Fibroblast of skin of right biceps (primary cell): Measurements from ENCODE around the gene NELL1.
"Not testable (repeated sequence)": the region's sequence is repeated elsewhere in the genome, so short reads cannot be mapped to it uniquely, and the experiment has no call there.

Experiments used
- DNase-seq: peaks from one replicate; pipeline ENCODE4 v3.0.0-alpha.2; 2013

The NELL1 gene

GRCh38 chr11:21254790-21255189 lies 585.4 kb downstream of the NELL1 start:
- no peak for DNase-seq

DNA sequence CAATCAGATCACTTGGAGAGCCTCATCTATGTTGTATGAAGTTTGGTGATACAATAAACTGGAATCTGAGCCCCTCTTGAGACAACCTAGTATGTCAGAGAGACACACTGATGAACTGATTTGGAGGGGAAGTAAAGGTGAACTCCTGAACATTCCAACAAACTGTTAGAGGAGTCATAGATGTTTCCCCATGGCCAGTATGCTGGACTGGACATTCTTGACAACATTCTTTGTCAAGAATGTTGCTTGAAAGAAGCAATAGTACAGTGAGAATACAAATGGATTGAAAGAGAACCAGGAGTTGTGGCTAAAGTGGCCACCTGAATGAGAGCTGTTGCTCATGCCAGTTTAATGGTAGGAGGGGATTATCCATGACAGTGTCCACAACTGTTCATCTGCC lies 588.1 kb downstream of the NELL1 start:
- no peak for DNase-seq

DNA sequence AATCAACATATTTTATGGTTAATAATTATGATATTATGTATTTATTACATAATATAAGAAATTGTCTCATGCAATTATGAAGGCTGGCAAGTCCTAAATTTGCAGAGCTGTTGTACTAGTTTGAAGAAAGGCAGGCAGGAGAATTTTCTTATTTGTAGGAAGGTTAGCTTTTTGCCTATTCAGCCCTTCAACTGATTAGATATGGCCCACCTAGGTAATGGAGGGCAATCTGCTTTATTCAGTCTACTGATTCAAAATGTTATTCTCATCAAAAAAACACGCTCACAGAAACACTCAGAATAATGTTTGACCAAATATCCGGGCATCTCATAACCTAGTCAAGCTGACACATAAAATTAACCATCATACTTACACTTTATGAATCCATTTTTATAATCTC lies 589.0 kb downstream of the NELL1 start:
- no peak for DNase-seq

DNA sequence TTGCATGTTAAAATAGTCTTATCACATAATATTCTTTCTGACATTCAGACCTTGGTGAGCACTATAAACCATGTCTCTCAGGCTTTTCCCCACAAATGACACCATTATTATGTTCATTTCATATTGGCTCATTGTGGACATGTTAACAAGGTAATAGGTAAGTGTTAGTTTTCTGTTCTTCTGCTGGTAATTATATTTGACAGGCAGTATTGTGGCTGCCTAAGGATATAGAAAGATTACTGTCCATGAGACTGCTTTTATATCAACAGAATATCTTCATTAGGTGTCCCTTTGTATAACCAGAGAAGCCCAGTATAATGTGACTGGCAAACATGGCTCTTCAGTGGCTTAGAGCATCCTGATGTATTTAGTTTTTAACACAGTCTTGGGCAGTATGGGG lies 590.7 kb downstream of the NELL1 start:
- DNase-seq: no peak

- DNase-seq: no peak
These were observed 593.6 kb downstream of the NELL1 start for GRCh38 chr11:21262992-21263391.

GRCh38 chr11:21264125-21264524 lies 594.7 kb downstream of the NELL1 start:
- DNase-seq: no peak

DNA sequence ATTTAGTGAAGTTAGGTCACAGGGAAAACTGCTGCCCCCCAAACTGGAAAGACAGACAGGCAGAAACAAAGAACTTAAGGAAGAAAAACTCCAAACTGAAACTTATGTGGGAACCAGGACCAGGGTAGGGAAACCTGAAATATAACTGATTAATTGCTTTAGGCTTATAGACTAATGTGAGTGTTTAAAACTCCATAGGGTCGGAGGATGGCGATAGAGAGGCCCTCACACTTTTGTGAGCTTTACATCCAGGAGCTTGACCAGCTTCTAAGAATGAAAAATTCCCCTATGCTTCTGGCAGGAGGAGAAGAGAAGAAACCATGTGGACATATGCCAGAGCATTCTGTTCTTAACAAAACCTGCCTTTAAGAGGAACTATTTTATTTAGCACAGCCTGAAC lies 598.6 kb downstream of the NELL1 start:
- DNase-seq: no peak

- DNase-seq: not testable (repeated sequence)
These were observed 602.8 kb downstream of the NELL1 start for GRCh38 chr11:21272139-21272538.

- DNase-seq: no peak
These were observed 609.5 kb downstream of the NELL1 start for GRCh38 chr11:21278840-21279239.

- DNase-seq: no peak
These were observed 615.7 kb downstream of the NELL1 start for GRCh38 chr11:21285104-21285503.

DNA sequence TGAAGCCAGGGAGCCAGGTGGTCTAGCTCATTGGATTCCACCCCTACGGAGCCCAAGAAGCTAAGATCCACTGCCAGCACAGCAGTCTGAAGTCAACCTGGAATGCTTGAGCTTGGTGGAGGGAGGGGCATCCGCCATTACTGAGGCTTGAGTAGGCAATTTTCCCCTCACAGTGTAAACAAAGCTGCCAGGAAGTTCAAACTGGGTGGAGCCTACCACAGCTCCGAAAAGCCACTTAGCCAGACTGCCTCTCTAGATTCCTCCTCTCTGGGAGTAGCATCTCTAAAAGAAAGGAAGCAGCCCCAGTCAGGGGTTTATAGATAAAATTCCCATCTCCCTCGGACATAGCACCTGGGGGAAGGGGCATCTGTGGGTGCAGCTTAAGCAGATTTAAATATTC lies 620.3 kb downstream of the NELL1 start:
- no peak for DNase-seq

GRCh38 chr11:21295508-21295907 lies 626.1 kb downstream of the NELL1 start:
- no peak for DNase-seq

DNA sequence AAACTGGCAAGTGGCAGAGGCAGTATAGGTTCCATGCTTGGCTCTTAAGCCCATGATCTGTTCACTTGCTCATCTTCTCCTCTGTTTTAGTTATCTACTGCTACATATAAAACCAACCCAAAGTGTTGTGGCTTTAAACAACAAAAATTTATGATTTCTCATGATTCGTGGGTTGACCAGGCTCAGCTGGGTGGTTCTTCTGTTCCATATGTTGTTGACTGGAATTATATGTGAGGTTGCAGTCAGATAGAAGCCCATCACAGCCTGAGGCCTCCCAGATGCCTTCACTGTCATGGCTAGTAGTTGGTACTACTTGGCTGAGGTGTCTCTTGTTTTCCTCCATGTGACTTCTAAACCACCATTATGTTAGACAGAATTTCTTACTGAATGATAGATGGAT lies 632.6 kb downstream of the NELL1 start:
- no peak for DNase-seq

DNA sequence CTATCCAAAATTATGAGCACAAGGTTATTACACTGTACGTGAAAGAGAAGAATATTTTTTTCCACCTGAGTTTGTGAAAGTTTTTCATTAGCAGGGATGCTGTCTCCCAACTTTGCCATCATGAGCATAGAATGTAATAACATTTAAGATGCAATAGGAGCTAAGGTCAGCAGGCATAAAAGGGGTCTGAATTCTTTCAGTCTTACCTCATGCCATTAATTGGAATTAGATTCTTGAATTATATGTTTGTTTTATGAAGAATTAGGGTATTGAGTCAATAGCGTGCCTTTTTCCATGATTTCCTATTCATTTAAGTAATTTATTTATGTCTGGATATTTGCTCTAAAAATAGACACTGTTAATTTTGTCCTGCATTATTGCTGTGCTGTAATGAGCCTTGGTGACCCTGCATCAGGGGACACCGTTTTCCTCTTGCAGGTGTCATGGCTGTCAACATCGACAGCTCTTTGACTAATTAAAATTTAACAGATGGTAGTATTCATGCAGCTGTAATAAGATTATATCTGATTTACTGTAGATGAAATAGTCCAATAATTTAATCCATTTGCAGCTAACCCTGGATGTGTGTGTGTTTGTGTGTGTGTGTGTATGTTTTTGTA lies 637.5 kb downstream of the NELL1 start:
- DNase-seq: no peak

GRCh38 chr11:21307874-21308273 lies 638.5 kb downstream of the NELL1 start:
- no peak for DNase-seq

GRCh38 chr11:21316591-21316990 lies 647.2 kb downstream of the NELL1 start:
- no peak for DNase-seq

DNA sequence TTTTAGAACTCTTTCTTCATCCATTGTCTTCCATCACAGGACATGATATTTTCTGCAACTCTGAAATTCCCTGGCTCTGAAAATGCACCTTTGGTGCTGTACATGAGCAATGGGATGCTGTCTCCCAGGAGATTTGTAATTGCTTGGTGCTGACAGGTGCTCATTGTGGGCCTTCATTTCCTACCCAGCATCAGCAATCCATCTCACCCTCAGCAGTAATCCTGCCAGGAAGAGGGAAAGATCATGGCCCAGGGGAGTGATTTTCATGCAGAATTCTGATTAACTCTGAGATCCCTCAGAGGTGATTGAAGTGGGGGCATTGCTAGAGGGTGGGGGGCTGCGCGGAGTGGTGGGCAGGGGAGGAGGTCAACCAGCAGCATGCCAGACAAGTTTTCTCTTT lies 651.7 kb downstream of the NELL1 start:
- no peak for DNase-seq

GRCh38 chr11:21321530-21321929 lies 652.1 kb downstream of the NELL1 start:
- DNase-seq: no peak

DNA sequence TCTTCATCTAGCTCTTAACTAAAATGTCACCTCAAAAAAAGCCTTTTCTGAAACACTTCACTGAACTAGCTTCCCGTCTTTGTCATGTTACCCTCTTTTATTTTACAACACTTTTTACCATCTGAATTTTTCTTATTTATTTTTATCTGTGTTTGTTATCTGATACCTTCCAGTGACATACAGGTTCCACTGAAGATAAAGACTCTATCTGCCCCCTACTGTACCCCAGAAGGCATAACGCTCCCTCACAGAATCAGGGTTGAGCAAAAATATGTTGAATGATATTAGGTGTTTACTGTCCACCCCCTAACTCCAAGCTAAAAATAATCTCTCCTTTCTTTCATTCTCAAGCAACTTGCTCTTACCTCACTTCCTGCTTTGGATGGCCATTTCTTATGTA lies 654.2 kb downstream of the NELL1 start:
- DNase-seq: no peak

GRCh38 chr11:21343204-21343603 lies 673.8 kb downstream of the NELL1 start:
- no peak for DNase-seq

DNA sequence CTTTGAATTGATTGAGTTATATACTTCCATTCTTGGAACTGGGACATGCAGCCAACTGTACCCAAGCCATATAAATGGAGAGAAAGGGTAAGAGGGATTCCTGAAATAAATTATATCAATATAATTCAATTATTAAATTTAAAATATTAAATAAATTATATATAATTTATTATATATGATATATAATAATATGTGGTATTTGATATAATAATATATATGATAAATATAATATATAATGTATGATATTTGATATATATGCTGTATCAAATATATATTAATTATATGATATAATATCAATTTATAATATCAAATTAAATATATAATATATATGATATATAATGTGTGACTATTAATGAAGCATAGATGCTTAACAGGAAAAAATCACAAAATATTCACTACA lies 677.0 kb downstream of the NELL1 start:
- DNase-seq: no peak

DNA sequence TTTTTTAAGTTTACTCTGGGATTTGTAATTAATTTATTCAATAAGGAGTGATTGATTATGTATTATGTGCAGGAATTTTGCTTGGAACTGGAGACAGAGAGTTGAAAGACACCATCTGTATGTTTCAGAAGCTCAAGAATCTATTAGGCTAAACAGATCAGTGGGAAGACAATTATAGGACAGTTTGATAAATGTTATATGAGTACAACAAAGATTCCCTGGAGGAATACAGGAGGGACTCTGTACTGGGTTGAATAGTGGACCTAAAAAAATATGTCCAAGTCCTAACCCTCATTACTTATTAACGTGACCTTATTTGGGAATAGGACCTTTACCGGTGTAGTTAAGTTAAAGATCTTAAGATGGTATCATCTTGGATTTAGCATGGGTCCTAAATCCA lies 681.2 kb downstream of the NELL1 start:
- DNase-seq: no peak

- no peak for DNase-seq
These were observed 684.0 kb downstream of the NELL1 start for GRCh38 chr11:21353425-21353824.

DNA sequence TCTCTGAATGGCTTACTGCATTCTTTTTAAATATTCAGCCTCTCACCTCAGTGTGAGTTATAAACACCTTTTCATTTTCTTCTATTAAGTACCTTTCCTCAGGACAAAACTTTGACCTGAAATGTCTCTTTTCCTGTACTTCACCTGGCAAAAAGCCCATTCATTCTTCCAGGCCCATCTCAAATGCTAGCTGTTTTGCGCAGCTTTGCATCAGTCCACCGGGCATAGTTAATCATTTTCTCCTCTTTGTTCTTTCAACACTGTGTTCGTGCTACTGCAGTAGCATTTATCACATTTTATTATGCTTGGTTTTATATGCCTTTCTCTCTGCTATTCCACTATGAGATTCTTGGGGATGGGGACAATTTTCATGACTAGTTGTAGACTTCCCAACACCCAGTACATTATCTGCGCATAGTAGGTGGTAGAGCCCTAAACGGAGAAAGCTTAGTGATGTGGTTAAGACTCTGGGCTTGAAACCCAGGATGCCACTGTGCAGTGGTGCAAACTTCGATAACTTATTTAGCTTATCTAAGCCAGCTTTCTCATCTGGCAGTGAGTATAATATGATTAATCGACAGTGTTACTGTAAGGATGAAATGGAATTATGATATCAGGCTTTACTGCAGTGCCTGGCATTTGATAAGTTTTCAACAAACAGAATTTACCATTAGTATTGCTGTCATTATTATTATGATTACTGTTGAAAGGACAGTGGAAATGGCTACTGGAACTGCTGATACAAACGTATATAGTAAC lies 695.7 kb downstream of the NELL1 start:
- no peak for DNase-seq

GRCh38 chr11:21369947-21370346 lies 700.6 kb downstream of the NELL1 start:
- DNase-seq: no peak
